ENCODE results near the gene EOMES.

The EOMES gene

DNA sequence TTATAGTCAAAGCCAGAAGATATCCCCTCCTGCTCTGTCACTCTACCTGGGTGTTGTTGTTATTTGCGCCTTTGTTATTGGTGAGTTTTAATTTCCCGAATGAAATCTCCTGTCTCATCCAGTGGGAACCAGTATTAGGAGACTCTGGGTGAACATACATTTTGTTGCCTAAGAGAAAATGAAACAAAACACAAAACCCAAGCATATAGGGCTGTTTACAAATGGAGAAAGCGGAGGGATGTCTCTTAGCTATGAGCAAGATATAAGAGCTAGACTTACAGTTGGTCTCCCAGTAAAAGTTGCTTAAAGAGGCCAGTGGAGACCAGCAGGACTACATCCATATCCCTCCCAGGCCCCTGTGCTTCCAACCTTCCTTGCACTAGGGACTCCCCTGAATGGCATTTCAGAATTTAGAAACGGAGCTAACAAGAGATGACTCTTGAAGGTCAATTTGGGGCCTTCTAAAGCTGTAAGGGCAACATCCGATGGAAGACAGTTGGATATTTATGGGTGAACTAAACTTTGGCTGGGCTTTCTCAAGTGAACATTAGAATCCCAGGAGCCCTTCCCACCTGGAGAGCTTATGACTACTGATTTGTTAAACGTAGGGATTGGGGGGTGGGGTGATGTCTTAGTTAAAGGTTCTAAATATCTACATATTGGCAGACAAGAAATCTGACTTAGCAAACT lies 2.7 kb downstream of the EOMES start:
- no peak for DNase-seq

DNA sequence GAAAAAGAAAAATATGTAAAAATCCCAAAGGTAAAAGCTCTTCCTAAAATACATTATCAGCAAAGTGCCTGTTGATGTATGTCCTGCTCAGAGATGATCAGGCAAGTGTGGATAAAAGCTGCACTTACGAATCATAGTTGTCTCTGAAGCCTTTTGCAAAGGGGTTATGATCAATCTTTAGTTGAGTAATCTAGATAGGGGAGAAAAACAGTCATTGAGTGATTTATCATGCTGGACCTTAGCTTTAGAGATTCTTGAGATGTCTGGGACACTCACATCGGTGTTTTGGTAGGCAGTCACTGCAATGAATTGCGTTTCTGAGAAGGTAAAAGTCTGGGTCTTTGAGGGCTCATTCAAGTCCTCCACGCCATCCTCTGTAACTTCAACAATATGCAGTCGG lies 3.7 kb downstream of the EOMES start:
- no peak for DNase-seq

DNA sequence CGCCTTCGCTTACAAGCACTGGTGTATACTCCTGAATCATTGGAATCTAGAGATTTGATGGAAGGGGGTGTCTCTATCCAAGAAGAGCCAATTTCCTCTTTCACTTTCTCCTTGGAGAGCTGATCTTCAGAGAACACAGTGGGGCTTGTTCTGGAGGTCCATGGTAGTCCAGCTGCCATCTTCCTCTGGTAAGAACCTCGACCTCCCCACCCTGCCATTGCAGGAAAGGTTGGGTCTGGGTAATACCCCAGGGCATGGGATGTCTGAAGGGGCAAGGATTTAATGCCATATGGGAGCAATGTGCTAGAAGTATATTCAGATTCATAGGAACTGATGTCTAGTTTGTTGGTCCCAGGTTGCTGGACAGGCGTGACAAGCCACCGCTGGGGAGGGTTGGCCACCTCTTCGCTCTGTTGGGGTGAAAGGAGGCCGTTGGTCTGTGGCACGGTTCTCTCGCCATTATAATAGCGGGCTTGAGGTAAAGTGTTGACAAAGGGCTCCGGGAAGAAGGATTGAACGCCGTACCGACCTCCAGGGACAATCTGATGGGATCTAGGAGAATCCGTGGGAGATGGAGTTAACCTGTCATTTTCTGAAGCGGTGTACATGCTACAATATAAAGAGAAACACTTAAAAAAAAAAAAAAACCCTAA lies 4.8 kb downstream of the EOMES start:
- DNase-seq = no peak

DNA sequence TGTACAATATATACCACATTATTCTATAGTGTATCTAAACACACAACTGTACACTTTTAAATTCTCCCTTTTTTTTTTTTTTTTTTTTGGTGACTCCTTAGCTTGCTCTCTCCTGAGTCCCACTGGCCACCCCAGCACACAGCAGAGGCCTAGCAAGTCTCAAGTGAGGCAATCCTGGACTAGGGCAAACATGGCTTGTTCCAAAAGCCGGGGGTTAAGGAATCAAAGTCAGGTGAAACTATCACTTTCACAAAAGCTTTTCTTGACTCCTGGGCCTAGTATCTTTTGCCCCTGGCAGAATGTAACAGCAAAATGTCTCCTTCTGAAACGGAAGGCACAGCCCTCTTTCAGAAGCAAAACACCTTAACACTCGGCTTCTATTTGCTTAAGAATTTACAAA lies 5.8 kb downstream of the EOMES start:
- no peak for DNase-seq

DNA sequence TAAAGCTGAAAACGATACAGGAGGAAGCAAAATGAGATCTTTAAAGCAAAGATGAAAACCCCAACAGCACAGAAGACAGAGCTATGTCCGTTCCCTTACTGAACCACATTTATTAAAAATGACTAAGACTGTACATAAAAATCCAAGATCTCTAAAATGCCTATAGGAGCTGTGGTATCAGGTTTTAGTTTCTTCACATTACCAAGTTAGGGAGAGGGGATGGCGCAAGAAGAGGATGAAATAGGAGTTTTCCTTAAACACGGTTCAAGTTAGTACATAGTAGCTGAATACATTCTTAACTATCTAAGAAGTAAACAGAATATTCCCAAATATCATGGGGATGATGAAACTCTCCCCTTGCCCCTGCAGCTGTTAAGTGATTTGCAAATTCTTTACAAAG lies 6.3 kb downstream of the EOMES start:
- no peak for DNase-seq

DNA sequence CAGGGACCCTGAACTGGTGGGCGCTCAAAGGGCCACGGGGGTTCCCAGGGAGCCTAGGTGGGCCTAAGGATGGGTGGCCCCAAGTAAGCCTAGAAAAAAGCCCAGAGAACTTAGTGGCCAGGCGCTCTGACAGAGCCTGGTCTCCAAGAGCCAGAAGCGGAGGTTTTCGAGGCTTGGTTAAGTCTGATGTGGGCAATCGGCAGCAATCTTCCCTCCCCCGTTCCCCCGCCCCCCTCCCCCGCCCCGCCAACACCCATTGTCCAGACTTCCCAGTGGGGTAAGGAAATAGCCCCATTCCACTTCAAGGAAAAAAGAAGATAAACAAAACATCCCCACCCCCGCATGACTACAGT lies 6.7 kb downstream of the EOMES start:
- no peak for DNase-seq

- DNase-seq = peak; percentile 7
Observed at GRCh38 chr3:27714692-27715453, 7.2 kb downstream of the EOMES start.

GRCh38 chr3:27714146-27714526 lies 8.0 kb downstream of the EOMES start:
- DNase-seq = peak; percentile 6

- no peak for DNase-seq
Observed at GRCh38 chr3:27713435-27714145, 8.5 kb downstream of the EOMES start.

DNA sequence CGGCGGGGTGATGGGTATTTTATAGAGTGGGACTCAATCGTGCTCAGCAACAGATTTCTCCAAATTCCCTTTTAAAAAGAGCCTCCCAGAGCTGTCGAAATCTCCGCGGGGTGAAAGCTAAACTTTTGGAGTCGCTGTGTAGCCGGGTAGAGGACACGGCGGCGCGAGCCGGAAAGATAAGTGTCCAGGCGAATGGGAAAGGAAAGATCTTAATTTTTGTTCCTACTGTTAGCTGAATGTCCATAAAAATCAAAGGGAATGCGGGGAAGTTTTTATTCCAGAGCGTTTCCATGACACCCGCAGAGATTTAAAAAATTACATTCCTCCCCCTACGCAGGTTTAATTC lies 9.1 kb downstream of the EOMES start:
- DNase-seq = no peak

DNA sequence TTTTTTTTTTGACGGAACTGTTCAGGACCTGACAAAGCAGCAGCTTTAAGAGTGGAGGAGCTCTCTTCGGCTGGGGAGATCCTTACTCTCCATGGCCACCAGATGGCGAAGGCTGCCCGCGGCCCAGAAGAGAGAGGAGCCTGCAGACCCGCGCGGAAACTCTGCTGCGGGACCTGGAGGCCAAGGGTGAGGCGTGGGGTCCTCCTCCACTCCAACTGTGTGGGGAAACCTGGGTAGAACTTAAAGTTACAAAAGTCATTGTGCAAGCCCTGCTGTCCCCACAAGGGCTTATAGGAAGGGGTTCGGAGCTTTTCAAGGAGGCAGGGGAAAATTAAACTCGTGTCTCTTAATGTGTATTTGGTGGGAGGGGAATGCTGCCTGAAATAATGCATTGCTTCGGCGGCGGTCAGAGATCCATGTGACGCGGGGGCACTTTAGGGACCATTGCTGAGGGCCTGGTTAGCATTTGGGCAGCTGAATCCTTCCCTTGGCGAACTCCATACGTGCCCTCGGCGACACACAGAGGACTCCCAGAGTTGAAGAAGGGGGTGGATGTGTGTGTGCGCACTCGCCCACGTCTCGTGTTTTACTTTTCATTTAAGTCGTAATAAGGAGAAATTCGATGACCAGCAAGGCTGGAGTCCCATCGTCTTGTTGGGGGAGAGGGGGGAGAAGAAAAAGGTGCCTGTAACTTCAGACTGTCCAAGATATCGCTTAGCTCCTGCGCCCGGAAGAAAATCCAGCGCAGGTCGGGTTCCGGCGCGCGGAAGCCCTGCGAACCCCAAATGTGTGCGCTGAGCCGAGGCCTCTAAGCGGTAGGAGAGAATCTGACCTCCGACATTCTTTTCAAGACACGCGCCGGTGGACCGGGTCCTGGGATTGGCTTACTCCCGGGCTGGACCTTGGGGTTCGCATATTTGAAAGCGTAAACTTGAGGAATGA lies 9.7 kb downstream of the EOMES start:
- DNase-seq = peak; percentile 53

GRCh38 chr3:27708250-27708649 lies 13.9 kb downstream of the EOMES start:
- no peak for DNase-seq

DNA sequence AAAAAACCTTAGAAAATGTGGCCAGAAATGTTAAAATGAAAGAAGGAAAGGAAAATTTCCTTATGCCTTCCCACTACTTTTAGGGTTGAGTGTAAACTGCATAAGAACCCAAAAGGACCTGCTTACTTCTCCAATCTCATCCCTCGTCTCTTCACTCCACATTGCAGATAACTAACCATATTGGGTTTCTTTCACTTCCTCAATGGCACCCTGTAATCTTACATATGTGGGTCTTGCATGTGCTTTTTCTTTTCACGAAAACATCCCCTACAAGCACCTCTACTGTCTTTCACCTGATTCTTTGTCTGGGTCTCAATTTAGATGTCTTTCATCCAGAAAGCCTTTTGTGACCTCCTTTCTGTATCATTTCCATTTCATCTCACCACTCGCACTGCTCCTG lies 23.1 kb downstream of the EOMES start:
- no peak for DNase-seq

DNA sequence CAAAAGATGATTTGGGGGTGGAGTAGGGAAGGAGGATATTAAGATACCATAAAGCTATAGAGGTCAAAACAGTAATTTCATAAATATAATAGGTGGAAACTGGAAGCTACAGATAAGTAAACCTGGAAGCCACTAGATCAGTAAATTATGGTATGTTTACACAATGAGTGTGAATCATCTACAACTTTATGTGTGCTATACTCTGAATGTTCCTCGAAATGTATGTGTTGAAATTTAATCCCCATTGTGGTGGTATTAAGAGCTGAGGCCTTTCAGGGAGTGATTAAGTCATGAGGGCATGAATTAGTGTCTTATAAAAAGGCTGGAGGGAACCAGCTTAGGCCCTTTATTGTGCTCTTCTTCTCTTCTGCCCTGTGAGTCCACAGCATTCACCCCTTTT lies 25.2 kb downstream of the EOMES start:
- no peak for DNase-seq

GRCh38 chr3:27695636-27696035 lies 26.5 kb downstream of the EOMES start:
- no peak for DNase-seq

DNA sequence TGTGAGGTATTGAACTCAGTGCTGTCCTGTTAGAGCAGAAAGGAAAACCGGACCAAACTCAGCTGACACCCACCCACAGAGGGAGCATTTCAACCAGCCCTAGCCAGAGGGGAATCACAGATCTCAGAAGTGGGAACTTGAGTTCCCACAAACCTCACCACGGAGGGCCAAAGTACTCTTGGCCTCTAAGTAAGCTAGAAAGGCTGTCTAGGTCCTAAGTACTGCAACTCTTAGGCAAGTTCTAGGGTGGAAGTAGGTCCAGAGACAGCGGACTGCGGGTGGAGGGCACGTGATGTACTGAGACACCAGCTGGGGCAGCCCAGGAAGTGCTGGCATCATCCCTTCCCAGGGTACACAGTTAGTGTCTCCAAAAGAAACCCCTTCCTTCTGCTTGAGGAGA lies 34.1 kb downstream of the EOMES start:
- DNase-seq = no peak

- DNase-seq = no peak
Observed at GRCh38 chr3:27686642-27687041, 35.5 kb downstream of the EOMES start.

DNA sequence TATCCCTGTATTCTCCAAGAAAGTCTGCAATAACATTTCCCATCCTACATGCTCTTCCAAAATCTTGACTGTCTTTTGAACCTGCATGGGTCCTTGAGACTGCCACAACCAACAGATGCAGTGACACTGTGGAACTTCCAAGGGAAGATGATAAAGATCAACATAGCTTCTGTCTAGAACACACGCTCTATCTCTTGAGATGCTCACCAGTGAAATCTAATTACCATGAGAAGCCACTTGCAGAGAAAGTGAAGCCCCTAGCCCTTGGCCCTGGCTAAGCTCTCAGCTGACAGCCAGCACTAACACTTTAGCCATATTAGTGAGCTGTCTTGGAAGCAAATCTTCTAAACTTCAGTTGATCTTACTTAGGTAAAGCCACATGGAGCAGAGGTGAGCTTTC lies 36.6 kb downstream of the EOMES start:
- no peak for DNase-seq

- DNase-seq = no peak
Observed at GRCh38 chr3:27684302-27684701, 37.8 kb downstream of the EOMES start.

DNA sequence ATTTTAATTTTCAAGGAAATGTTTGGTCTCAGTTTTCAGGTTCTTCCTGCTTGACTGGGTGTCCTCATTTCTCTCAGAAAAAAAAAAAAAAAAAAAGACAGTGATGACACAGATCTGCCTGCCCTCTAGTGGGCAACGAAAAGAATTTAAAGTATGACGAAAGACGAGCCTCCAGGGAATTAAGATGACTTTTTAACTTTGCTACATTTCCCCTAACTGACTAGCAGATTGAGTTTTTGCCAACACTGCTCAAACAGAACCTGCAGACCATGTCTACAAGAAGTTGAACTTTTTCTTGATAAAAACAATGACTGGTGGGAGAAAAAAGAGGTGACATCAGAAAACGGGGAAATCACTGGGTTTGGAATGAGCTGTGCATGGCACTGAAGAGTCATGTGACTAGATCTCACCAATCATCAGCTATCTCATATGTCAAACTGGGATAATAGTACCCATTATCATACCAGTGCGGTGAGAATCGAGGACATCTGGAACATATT lies 40.8 kb downstream of the EOMES start:
- peak; percentile 2 for DNase-seq

DNA sequence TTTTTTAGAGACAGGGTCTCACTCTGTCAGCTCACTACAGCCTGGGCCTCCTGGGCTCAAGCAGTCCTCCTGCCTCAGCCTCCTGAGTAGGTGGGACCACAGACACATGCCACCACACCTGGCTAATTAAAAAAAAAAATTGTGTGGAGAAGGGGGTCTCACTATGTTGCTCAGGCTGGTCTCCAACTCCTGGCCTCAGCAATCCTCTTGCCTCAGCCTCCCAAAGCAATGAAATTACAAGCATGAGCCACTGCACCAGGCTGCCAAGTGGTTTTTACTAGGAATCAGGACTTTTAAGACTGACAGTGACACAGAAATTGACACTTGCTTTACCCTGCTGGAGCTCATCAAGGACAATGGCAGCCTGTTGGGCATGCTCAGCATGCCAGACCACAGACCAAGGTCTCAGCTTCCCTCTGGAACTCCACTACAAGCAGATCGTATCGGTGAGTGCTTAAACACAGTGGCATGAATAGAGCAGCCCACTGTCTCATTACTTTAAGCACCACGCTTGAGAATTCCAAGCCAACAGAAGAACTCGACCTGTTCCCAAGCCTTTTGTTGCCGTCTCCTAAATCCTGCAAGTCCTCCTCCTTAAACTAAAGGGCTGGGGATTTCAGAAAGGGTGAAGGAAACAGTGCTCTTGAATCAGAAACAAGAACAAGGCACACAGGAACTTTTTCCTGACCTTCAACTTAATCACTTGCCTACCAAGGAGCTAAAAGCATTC lies 41.4 kb downstream of the EOMES start:
- DNase-seq = no peak

DNA sequence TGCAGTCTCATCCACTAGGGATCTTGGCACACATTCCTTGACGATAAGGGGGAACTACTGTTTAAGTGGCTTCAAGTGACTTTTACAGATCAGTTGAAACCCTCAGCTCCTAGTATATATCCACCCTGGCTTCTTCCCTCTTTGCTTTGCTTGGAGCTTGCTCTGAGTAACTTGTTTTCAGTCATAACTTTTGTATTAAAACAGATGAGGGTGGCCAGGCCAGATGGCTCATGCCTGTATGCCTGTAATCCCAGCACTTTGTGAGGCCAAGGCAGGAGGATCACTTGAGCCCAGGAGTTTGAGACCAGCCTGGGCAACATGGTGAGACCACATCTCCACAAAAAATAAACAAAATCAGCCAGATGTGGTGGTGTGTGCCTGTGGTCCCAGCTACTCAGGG lies 42.4 kb downstream of the EOMES start:
- no peak for DNase-seq

All from NCI-H526 treated with DMSO at 0.1 percent for 48 hours (cell line).